Nephron progenitor cell (in vitro differentiated cells): ENCODE measurements around the gene ITFG1.
"Not testable (repeated sequence)": the region's sequence is repeated elsewhere in the genome, so short reads cannot be mapped to it uniquely, and the experiment has no call there.

ENCODE experiments used
- DNase-seq: peaks from one replicate; pipeline ENCODE4 v3.0.0; 2021
- H3K27ac Mint-ChIP-seq: 2 replicates; pipeline ENCODE4 v1.8.0; 2021; ENCODE audit warnings: mild to moderate bottlenecking, moderate library complexity, mixed read lengths
- H3K27me3 Mint-ChIP-seq: 2 replicates; pipeline ENCODE4 v1.8.0; 2021; ENCODE audit warnings: mild to moderate bottlenecking, low read depth, mixed read lengths; ENCODE audit not compliant: poor library complexity
- H3K36me3 Mint-ChIP-seq: 2 replicates; pipeline ENCODE4 v1.8.0; 2021; ENCODE audit warnings: low read depth, mixed read lengths
- H3K4me1 Mint-ChIP-seq: 2 replicates; pipeline ENCODE4 v1.8.0; 2021; ENCODE audit warnings: mixed read lengths
- H3K4me3 Mint-ChIP-seq: 2 replicates; pipeline ENCODE4 v1.8.0; 2021; ENCODE audit warnings: mild to moderate bottlenecking, moderate library complexity, mixed read lengths
- H3K9me3 Mint-ChIP-seq: 2 replicates; pipeline ENCODE4 v1.8.0; 2021; ENCODE audit warnings: mild to moderate bottlenecking, moderate library complexity, mixed read lengths
- TF ChIP-seq, protein P1 (sequence below): fragments of 200-600 bp; sonication (generic); IDR thresholded peaks from 2 replicates; pipeline ENCODE4 v1.5.0; 2021; ENCODE audit warnings: antibody characterized with exemption

ITFG1 gene

DNA sequence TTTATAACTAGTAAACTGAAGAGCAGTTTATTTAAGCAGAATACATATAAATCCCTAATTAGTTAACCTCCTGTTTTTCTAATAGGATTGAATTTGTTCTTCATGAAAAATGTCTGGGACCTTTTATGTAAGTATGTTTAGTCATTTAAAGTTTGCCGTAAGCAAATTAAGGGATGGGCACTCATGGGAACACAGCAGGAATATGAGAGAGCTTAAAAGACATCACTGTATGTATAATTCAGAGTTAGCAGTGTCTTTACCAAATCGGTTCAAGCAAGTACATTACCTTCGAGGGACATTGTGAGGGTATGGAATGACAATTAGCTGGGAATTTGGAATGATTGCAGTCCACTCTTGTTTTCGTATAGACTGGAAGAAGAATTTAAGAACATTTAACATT is 299.4 kb downstream of the ITFG1 start:
- H3K9me3 Mint-ChIP-seq, result no peaks in the 10 kb centered on the region
- no peak for DNase-seq
- H3K4me3 Mint-ChIP-seq, result no peak overlapping the region
- no peaks in the 10 kb centered on the region for H3K4me1 Mint-ChIP-seq
- H3K27ac Mint-ChIP-seq, result no peak overlapping the region
- no peaks in the 10 kb centered on the region for H3K27me3 Mint-ChIP-seq
- TF ChIP-seq, protein P1, sequence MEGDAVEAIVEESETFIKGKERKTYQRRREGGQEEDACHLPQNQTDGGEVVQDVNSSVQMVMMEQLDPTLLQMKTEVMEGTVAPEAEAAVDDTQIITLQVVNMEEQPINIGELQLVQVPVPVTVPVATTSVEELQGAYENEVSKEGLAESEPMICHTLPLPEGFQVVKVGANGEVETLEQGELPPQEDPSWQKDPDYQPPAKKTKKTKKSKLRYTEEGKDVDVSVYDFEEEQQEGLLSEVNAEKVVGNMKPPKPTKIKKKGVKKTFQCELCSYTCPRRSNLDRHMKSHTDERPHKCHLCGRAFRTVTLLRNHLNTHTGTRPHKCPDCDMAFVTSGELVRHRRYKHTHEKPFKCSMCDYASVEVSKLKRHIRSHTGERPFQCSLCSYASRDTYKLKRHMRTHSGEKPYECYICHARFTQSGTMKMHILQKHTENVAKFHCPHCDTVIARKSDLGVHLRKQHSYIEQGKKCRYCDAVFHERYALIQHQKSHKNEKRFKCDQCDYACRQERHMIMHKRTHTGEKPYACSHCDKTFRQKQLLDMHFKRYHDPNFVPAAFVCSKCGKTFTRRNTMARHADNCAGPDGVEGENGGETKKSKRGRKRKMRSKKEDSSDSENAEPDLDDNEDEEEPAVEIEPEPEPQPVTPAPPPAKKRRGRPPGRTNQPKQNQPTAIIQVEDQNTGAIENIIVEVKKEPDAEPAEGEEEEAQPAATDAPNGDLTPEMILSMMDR, result no peak
- peaks cover 7% of the 10 kb centered on the region for H3K36me3 Mint-ChIP-seq

GRCh38 chr16:47160422-47160821 is 300.4 kb downstream of the ITFG1 start:
- TF ChIP-seq, protein P1, result no peak
- H3K4me3 Mint-ChIP-seq, result no peak overlapping the region
- no peaks in the 10 kb centered on the region for H3K9me3 Mint-ChIP-seq
- no peaks in the 10 kb centered on the region for H3K27me3 Mint-ChIP-seq
- no peaks in the 10 kb centered on the region for H3K4me1 Mint-ChIP-seq
- no peak overlapping the region for H3K27ac Mint-ChIP-seq
- DNase-seq, result no peak
- H3K36me3 Mint-ChIP-seq, result peaks cover 13% of the 10 kb centered on the region

GRCh38 chr16:47158992-47159391 is 301.9 kb downstream of the ITFG1 start:
- Mint-ChIP-seq H3K27me3 (no peaks in the 10 kb centered on the region), H3K36me3 (peaks cover 15% of the 10 kb centered on the region), H3K27ac (no peak overlapping the region), H3K4me3 (no peak overlapping the region), H3K9me3 (no peaks in the 10 kb centered on the region), H3K4me1 (no peaks in the 10 kb centered on the region)
- TF ChIP-seq, protein P1, result no peak
- no peak for DNase-seq

GRCh38 chr16:47156680-47157215 is 304.1 kb downstream of the ITFG1 start:
- H3K4me1 Mint-ChIP-seq, result no peaks in the 10 kb centered on the region
- H3K4me3 Mint-ChIP-seq, result no peak overlapping the region
- no peak for DNase-seq
- H3K9me3 Mint-ChIP-seq, result peaks cover 18% of the 10 kb centered on the region
- TF ChIP-seq, protein P1, result no peak
- H3K27ac Mint-ChIP-seq, result peak overlapping the region; percentile 1
- no peaks in the 10 kb centered on the region for H3K27me3 Mint-ChIP-seq
- H3K36me3 Mint-ChIP-seq, result peaks cover 36% of the 10 kb centered on the region

DNA sequence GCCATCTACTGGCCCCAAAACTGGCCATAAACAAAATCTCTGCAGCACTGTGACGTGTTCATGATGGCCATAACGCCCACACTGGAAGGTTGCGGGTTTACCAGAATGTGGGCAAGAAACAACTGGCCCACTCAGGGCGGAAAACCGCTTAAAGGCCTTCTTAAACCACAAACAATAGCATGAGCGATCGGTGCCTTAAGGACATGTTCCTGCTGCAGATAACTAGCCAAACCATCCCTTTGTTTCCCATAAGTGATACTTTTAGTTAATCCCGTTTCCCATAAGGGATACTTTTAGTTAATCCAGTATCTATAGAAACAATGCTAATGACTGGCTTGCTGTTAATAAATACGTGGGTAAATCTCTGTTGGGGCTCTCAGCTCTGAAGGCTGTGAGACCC is 308.4 kb downstream of the ITFG1 start:
- H3K4me1 Mint-ChIP-seq, H3K27me3 Mint-ChIP-seq, DNase-seq, H3K27ac Mint-ChIP-seq, H3K4me3 Mint-ChIP-seq: not testable (repeated sequence)
- Mint-ChIP-seq H3K36me3 (peaks cover 45% of the 10 kb centered on the region), H3K9me3 (peaks cover 23% of the 10 kb centered on the region)

DNA sequence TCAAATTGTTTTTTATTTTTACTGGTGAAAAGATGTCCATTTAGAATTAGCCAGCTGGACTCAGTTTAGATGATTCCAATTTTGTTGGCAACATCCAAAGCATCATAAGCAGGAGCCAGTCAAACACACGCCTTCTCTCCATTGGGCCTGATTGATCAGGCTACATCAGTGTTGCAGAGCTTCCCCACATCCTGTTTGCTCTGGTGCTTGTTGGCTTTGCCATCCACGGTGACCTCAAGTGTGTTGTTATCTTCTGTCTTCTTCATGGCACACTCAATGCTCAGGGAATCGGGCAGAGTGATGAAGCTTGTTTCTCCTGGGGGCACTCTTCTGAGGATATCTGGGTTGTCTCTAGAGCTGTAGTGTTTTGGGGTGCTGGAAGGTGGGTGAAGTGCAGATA is 310.8 kb downstream of the ITFG1 start:
- TF ChIP-seq, protein P1, result no peak
- no peak for DNase-seq
- H3K9me3 Mint-ChIP-seq, result peaks cover 23% of the 10 kb centered on the region
- H3K4me1 Mint-ChIP-seq, result no peaks in the 10 kb centered on the region
- no peak overlapping the region for H3K4me3 Mint-ChIP-seq
- no peak overlapping the region for H3K27ac Mint-ChIP-seq
- peaks cover 19% of the 10 kb centered on the region for H3K27me3 Mint-ChIP-seq
- H3K36me3 Mint-ChIP-seq, result peaks cover 30% of the 10 kb centered on the region
